HG02623 (cell line): ENCODE data around the gene MCMBP.
"Not testable (repeated sequence)": the region's sequence is repeated elsewhere in the genome, so short reads cannot be mapped to it uniquely, and the experiment has no call there.

ENCODE experiments used
- ATAC-seq: cut with Tn5 transposase; IDR thresholded peaks from one replicate; pipeline ENCODE4 v1.9.1; 2021; ENCODE audit warnings: moderate library complexity; ENCODE audit not compliant: unreplicated experiment

Gene MCMBP

DNA sequence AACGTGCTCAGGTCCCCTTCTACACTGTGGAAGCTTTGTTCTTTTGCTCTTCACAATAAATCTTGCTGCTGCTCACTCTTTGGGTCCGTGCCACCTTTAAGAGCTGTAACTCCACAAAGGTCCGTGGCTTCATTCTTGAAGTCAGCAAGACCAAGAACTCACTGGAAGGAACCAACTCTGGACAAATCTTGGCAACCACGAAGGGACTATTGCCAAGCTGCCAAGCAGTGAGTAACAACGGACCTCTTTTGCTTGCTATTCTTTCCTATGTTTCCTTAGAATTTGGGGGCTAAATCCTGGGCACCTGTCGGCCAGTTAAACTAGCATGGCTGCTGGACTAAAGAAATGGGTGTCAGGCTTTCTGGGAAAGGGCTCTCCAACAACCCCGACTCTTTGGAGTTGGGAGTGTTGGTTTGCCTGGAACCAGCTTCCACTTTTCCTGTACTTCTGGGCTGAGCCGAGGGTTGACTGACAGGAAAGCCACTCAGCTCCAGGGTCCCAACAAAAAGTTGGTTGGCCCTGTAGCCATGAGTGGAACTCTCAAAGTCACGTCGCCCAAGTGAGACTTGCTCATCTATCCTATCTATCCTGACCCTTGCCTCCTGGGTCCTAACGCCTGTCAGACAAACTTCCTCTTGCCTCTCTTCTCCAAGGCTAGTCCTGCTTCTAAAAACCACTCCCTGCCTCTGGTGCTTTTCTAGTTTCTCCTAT lies 11.4 kb upstream of the MCMBP start:
- ATAC-seq = not testable (repeated sequence)

DNA sequence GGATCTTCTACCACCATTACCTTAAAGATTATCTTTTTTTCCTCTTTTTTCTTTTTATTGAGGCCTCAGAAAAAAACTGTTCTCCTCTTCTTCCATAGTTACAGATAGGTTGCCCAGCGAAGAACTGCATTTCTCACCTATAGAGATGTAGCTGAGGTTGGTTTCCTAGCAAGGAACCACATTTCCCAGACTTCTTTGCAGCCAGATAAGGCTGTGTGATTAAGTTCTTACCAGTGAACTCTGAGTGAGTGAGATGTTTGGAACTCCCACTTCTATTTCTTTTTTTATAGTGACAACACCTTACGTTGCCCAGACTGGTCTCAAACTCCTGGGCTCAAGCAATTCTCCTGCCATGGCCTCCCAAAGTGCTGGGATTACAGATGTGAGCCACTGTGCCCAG lies 5.9 kb upstream of the MCMBP start:
- ATAC-seq = no peak

DNA sequence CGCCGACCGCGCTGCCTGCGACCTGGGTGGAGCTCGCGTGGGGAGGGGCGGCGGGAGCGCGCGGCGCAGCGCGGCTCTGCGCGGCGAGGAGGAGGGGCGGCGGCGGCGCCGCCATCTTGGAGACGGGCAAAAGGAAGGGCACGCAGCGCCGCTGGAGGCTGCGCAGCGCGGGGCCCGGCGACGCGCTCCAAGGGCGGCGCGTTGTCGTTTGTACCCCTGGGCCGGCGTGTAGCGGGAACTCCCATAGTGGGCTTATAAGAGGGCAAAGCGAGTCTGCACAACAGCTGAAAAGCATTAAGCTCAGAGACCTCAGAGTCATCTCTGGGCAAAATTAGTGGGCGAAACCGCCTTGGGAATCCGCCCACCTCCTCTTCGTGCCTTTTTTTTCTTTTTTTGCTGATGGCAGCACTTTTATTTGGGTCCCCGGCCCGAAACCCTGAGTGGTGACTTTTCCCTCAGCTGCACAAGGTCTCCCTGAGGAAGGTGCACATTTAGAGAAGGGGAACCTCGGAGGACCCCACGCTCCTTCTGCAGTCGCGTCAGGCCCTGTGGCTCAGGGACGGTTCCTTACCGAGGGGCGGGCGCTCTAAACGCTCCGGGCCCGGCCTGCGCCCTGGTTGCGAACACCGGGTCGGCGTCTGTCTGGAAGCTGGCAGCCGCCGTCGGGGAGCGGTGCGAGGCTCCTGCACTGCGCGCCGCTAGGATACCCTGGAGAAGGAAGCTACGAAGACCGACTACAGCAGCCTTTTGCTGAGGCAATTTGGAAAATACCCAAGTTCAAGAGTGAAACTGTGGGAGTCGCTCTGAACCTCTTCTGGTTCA lies 428 bp upstream of the MCMBP start:
- ATAC-seq = peak; percentile 86

DNA sequence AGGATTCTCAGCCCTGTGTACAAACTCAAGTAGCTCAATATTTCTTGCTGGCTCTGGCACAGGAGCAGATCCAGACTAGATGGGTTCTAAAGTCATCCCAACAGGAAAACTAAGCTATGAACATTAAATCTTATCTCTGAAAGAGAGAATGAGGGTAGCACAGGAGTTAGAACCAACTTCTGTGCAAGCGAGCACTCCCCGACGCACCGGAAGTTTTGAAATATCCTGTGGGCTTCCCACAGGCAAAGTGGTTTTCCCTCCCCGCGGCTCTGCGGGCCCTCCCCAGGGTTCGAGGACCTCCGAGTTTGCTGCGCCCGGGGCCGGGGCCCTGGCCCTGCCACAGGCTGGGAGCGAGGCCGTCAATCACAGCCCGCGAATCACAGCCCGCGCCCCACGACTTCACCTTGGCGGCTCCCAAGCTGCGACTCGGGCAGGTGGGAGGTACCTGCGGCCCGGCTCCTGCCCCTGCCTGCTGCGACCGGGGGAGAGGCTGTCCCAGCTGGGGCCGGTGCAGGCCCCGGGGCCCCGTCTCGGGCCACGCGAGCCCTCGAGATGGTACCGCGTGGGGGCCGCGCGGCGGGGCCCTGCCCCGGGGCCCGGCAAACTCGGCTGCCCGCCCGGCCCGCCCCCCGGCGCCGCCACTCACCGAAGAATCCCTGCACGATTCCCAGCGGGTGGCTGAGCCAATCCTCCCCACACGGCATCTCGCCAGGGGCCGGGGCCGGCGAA lies 598 bp downstream of the MCMBP start:
- peak; percentile 38 for ATAC-seq

GRCh38 chr10:119869398-119869797 lies 3.2 kb downstream of the MCMBP start:
- ATAC-seq = not testable (repeated sequence)

DNA sequence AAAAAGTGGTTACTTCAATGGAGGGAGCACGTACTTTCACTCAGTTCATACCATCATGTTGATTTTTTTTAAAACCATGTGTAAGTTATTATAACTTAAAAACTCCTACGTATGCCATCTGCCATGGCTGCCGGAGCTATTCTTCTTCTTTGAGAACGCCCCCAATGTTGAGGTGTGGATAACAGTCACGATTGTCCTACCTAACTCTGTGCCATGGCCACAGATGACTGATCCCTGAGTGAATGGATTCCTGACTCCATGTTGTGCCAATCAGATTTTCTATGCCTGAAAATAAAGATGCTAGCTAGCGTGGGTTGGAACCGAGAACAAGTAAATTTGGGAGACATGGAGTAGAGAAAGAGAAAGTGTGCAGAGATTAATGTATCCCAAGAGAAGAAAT lies 5.3 kb downstream of the MCMBP start:
- no peak for ATAC-seq

DNA sequence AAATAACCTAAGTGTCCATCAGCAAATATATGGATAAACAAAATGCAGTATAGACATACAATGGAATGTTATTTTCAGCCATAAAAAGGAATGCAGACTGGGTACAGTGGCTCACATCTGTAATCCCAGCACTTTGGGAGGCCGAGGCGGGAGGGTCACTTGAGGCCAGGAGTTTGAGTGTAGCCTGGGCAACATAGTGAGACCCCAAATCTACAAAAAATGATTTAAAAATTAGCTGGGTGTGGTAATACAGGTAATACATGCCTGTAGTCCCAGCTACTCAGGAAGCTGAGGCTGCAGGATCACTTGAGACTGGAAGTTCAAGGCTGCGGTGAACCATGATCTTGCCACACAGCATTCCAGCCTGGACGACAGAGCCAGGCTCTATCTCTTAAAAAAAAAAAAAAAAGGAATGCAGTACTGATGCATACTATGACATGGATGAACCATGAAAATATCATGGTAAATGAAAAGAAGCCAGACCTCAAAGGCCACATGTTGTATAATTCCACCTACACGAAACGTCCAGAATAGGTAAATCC lies 6.9 kb downstream of the MCMBP start:
- no peak for ATAC-seq

DNA sequence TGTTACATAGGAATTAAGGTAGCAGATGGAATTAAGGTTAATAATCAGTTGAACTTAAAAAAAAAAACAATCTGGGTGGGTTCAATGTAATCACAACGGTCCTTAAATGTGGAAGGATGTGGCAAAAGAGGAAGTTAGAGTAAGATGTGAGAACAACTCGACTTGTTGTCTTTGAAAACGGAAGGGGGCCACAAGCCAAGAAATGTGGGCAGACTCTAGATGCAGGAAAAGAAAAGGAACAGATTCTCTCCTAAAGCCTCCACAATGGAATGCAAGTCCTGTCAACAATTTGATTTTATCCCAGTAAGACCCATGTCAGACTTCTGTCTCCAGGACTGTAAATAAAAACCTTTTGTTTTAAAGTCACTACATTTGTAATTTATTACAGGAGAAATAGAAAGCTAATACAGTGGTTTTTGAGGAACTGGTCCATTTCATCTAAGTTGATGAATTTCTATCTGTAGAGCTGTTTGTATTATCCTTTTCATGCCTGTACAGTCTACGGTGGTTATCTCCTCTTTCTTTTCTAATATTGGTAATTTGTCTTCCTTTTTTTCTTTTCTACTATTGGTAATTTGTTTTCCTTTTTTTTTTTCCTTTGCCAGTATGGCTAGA lies 8.6 kb downstream of the MCMBP start:
- no peak for ATAC-seq

DNA sequence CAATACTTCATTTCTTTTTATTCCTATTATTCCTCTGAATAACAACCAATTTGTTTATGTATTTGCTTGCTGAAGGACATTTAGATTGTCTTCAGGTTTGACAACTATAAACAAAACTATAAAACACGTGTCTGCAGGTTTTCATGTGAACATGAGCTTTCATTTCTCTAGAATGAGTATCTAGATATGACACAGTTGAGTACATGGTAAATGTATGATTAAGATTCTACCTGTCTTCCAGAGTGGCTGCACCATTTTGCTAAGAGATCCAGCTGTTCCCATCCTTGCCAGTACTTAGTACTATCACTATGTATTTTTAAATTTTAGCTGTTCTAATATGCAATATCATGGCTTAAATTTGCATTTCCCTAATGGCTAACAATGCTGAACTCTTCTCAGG lies 10.1 kb downstream of the MCMBP start:
- no peak for ATAC-seq

GRCh38 chr10:119860866-119861607 lies 11.6 kb downstream of the MCMBP start:
- no peak for ATAC-seq

- no peak for ATAC-seq
Measured at GRCh38 chr10:119859420-119860258, 13.0 kb downstream of the MCMBP start.

GRCh38 chr10:119858063-119858462 lies 14.6 kb downstream of the MCMBP start:
- ATAC-seq = no peak

- ATAC-seq = no peak
Measured at GRCh38 chr10:119853574-119853973, 19.1 kb downstream of the MCMBP start.

DNA sequence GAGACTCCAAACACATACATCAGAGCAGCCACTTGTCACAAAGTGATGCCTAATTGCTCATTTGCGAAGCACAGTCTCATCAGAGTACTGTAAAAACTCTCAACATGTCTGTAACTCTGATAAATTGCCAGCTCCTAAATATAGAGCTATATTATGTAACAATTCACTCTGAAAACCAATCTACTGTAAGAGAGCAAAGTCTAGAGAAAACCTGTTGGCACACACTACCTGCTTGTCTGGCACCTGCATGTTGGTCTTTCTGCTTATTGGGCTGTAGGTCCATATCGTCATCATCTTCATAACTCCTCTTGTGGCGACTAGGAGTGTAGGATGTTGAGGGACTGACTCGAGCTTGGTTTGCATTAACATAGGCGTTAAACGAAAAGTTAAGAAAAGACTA lies 19.8 kb downstream of the MCMBP start:
- no peak for ATAC-seq

GRCh38 chr10:119852277-119852676 lies 20.4 kb downstream of the MCMBP start:
- no peak for ATAC-seq

GRCh38 chr10:119849944-119850343 lies 22.7 kb downstream of the MCMBP start:
- no peak for ATAC-seq

DNA sequence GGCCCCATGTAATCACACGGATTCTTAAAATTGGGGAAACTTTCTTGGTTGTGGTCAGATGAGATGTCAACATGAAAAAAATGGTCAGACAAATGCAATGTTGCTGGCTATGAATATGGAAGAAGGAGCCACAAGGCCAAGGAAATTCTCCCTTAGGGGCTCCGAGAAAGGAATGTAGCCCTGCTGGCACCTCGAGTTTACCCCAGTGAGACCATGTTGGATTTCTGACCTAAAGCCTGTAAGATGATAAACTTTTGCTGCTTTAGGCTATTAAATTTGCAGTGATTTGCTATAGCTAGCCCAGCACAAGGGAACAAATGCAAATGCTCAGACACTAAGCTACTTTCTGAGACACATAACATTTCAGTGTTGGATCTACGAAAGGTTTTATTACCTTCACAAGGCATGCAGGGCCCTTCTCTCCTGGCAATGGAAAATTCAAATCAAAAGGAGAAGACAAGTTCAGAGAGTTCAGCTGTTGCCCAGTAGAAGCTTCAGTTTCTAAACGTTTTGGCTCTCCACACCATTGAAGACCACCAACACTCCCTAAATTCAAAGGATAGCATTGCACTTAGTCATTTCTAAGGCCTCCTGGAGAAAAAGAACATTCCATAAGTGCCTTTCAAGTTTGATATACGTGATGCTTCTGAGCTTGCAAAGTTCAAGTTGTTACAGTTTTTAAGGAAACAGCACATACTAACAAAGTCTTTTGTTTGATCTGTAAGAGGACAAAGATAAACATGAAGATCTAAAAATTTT lies 23.4 kb downstream of the MCMBP start:
- no peak for ATAC-seq

- ATAC-seq = no peak
Measured at GRCh38 chr10:119845656-119846055, 27.0 kb downstream of the MCMBP start.

DNA sequence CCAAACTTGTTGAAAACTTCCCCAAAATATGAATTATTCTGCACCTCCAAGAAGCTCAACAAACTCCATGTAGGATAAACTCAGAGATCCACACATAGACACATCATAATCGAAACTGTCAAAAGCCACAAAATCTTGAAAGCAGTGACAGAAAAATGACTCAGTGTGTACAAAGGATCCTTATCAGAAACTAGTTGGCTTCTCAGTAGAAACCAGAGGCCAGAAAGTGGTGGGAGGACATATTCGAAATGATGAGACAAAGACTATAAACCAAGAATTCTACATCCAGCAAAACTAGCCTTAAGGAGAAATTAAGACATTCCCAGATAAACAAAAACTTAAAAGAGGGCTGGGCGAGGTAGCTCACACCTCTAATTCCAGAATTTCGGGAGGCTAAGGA lies 38.5 kb downstream of the MCMBP start:
- no peak for ATAC-seq
